Mucosa of descending colon (tissue), 3 donors: ENCODE results near the gene HDHD5. TPM values are rescaled to one million over a fixed set of nuclear protein-coding genes. Genes with fewer than 3 reads are reported as not detected.

Experiments
- ATAC-seq: fragments of 200-7000 bp; cut with Tn5 transposase; one replicate; pipeline ENCODE4 v1.9.1; 2020; ENCODE audit warnings: mild to moderate bottlenecking, moderate library complexity
- DNase-seq, 3 donors: peaks; one replicate each; pipeline ENCODE4 v3.0.0-alpha.2; 2020
- H3K36me3 ChIP-seq: fragments of 200-600 bp; one replicate; pipeline ENCODE4 v1.8.0; 2021; ENCODE audit warnings: low read depth, mild to moderate bottlenecking
- H3K4me1 ChIP-seq: fragments of 200-600 bp; one replicate; pipeline ENCODE4 v1.8.0; 2021; ENCODE audit warnings: low read depth, mild to moderate bottlenecking
- H3K4me3 ChIP-seq: fragments of 200-600 bp; one replicate; pipeline ENCODE4 v1.8.0; 2021; ENCODE audit warnings: mild to moderate bottlenecking
- H3K9me3 ChIP-seq: fragments of 200-600 bp; one replicate; pipeline ENCODE4 v1.8.0; 2021; ENCODE audit warnings: mild to moderate bottlenecking
- intact Hi-C, 2 donors: fragments of 100-400 bp; cut with DNase I in 1 of 2; cut with micrococcal nuclease in 1 of 2; formaldehyde crosslinking; loops; one replicate each; pipeline versions ENCODE4 v1.11.0 to v1.11.1; 2022; cut with DNase I, micrococcal nuclease
- total RNA-seq, 3 donors: library from RNA; stranded (reverse); fragmentation: NEBNext Ultra II Directional in 2 of 3; extraction: Animal tissue kit (Norgen Biotek cat#: 25700) in 2 of 3; gene quantifications; one replicate each; pipeline versions ENCODE4 v1.2.1 to v1.2.4, GENCODE V29; 2021 to 2023
- TF ChIP-seq, protein P1 (sequence below): fragments of 200-600 bp; IDR thresholded peaks from one replicate; pipeline ENCODE4 v1.8.0; 2022; ENCODE audit warnings: antibody characterized with exemption, mild to moderate bottlenecking
- donor health status: DM: no; HTN: no; CAD: no; lungs with moderate emphysema.
- donor health status: DM: no; HTN: no; CAD: no.
- donor health status: DM: no; HTN: yes; CAD: no.

The HDHD5 gene
- total RNA-seq, 3 donors from 2014 or later: 31.0 to 36.1 (median 32.6) TPM

DNA sequence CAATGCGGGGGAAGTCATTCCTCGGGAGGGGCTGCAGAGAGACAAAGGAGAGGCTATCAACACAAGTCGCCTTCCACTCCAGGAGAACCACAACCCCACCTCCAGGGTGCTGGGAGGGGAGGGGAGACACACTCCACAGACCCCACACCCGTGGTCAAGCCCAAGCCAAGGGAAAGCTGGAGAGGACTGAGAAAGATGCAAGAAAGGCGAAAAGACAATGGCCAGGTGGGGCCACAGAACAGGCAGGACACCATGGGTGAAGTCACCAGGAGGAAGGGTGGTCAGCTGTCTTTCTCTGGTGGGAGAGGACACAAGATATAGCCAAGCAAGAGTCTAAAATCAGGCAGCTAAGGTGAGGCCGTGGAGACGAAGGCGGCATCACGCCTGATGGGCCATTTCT lies 16.0 kb downstream of the HDHD5 start:
- no peak for ATAC-seq
- no peak for DNase-seq
- no peaks in the 10 kb centered on the region for H3K4me1 ChIP-seq
- H3K9me3 ChIP-seq: no peaks in the 10 kb centered on the region
- H3K36me3 ChIP-seq: no peaks in the 10 kb centered on the region
- H3K4me3 ChIP-seq: no peak overlapping the region
- TF ChIP-seq, protein P1, sequence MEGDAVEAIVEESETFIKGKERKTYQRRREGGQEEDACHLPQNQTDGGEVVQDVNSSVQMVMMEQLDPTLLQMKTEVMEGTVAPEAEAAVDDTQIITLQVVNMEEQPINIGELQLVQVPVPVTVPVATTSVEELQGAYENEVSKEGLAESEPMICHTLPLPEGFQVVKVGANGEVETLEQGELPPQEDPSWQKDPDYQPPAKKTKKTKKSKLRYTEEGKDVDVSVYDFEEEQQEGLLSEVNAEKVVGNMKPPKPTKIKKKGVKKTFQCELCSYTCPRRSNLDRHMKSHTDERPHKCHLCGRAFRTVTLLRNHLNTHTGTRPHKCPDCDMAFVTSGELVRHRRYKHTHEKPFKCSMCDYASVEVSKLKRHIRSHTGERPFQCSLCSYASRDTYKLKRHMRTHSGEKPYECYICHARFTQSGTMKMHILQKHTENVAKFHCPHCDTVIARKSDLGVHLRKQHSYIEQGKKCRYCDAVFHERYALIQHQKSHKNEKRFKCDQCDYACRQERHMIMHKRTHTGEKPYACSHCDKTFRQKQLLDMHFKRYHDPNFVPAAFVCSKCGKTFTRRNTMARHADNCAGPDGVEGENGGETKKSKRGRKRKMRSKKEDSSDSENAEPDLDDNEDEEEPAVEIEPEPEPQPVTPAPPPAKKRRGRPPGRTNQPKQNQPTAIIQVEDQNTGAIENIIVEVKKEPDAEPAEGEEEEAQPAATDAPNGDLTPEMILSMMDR: no peak
- intact Hi-C loops: no loop called here

GRCh38 chr22:17140826-17141766 lies 18.0 kb downstream of the HDHD5 start:
- no peak for DNase-seq
- H3K9me3 ChIP-seq: no peaks in the 10 kb centered on the region
- ATAC-seq: no peak
- H3K4me1 ChIP-seq: no peaks in the 10 kb centered on the region
- H3K36me3 ChIP-seq: no peaks in the 10 kb centered on the region
- intact Hi-C loops: no loop called here
- H3K4me3 ChIP-seq: no peak overlapping the region
- TF ChIP-seq, protein P1: no peak

GRCh38 chr22:17140022-17140421 lies 19.1 kb downstream of the HDHD5 start:
- TF ChIP-seq, protein P1: no peak
- Histone ChIP-seq H3K4me1 (no peaks in the 10 kb centered on the region), H3K4me3 (no peak overlapping the region), H3K9me3 (no peaks in the 10 kb centered on the region), H3K36me3 (no peaks in the 10 kb centered on the region)
- intact Hi-C loops: no loop called here
- no peak for DNase-seq
- no peak for ATAC-seq

DNA sequence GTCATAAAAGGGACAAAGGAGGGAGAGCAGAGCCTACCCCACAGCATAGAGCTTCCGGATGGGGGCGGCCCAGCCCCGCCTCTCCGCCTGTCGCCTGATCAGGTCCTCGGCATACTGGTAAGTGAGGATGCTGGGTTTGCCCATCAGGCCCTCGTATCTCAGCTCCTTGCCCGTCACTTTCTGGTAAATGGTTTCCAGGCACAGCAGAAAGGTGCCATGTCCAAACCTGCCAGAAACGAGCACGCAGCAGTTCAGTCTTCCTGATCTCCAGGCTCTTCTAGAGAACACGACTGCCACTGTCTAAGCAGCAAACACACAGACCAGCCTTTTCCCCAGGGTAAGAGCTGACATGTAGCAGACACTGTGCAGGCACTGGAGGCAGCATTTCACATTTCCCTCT lies 20.6 kb downstream of the HDHD5 start:
- TF ChIP-seq, protein P1: no peak
- DNase-seq (no peak), ATAC-seq (no peak)
- Histone ChIP-seq H3K4me1 (no peaks in the 10 kb centered on the region), H3K9me3 (no peaks in the 10 kb centered on the region), H3K4me3 (no peak overlapping the region), H3K36me3 (no peaks in the 10 kb centered on the region)
- intact Hi-C loops: no loop called here

GRCh38 chr22:17137861-17138425 lies 21.1 kb downstream of the HDHD5 start:
- Histone ChIP-seq H3K36me3 (no peaks in the 10 kb centered on the region), H3K4me3 (no peak overlapping the region), H3K9me3 (no peaks in the 10 kb centered on the region), H3K4me1 (no peaks in the 10 kb centered on the region)
- DNase-seq (no peak), ATAC-seq (no peak)
- intact Hi-C loops: no loop called here
- TF ChIP-seq, protein P1: no peak
